ENCODE measurements around the gene RGN. TPM values are rescaled to one million over a fixed set of nuclear protein-coding genes. Genes with fewer than 3 reads are reported as not detected.
A peak's percentile ranks its signal among the peaks of the same experiment; 100 is the strongest.
"Not testable (repeated sequence)": the region's sequence is repeated elsewhere in the genome, so short reads cannot be mapped to it uniquely, and the experiment has no call there.

Gene RGN
- total and polyA plus RNA-seq, 5 donors from 2014 or later, result not detected

DNA sequence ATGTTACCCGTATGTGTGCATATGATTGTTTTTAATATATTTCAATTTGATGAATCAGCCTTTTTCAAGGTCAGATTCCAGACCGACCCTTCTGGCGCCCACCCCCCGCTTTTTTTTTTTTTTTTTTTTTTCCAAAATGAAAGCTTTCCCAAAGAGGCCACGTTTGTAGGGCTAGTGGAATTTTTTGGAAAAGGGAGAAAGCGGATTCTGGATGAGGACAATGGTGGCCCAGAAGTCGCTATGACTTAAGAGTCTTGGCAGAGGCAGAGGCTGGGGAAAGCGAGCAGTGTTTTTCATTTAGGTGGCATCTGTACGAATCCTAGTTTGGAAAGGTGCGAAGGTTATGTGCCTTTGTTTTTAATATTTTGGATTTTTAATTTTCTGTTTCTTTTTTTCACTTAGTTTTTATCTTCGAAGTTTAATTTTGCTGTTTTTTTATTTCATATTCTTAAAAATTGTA is 51.7 kb downstream of the RGN start:
- ATAC-seq (ENCODE audit: low read depth in 2 of 2), result no peak
- peaks cover 4 to 11% (median 5%) of the 10 kb centered on the region in 4 donors for H3K4me1 Mint-ChIP-seq
- H3K9me3 Mint-ChIP-seq, result no peaks in the 10 kb centered on the region
- peak overlapping the region; percentile 97 to 98 (median 98) for H3K4me3 Mint-ChIP-seq
- DNase-seq, result no peak
- H3K36me3 ChIP-seq (ENCODE audit: control insufficient read depth, insufficient read depth, low read length), result no peaks in the 10 kb centered on the region
- peak overlapping the region in 2 of 3 donors; percentile 92 to 95 for H3K27ac Mint-ChIP-seq
- H3K4me3 ChIP-seq (ENCODE audit: low read depth, low read length), result peak overlapping the region; percentile 84
- peak overlapping the region; percentile 74 for H3K27ac ChIP-seq (ENCODE audit: insufficient read depth, low read length, poor library complexity, severe bottlenecking)
- no peaks in the 10 kb centered on the region for H3K4me1 ChIP-seq (ENCODE audit: control insufficient read depth, insufficient read depth, low read length, poor library complexity, severe bottlenecking)
- H3K36me3 Mint-ChIP-seq, result no peaks in the 10 kb centered on the region
- no peaks in the 10 kb centered on the region for H3K27me3 ChIP-seq (ENCODE audit: control insufficient read depth, insufficient read depth, low read length)
- H3K9me3 ChIP-seq (ENCODE audit: control insufficient read depth in 2 of 2, low read length in 2 of 2), result no peaks in the 10 kb centered on the region
- no peaks in the 10 kb centered on the region for H3K27me3 Mint-ChIP-seq

DNA sequence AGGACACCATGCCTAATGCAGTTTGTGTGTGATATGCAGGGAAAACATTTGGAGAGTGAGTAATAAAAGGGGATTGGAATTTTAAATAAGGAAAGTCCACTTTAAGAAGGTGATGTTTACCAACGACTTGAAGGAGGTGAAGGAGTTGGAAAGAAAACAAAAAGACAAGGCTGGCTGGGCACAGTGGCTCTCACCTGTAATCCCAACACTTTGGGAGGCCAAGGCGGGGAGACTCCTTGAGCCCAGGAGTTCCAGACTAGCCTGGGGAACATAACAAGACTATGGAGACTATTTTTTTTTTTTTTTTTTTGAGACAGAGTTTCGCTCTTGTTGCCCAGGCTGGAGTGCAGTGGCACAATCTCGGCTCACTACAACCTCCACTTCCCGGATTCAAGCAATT is 55.2 kb downstream of the RGN start:
- no peak for DNase-seq
- H3K4me1 ChIP-seq (ENCODE audit: control insufficient read depth, insufficient read depth, low read length, poor library complexity, severe bottlenecking), result no peaks in the 10 kb centered on the region
- peaks cover 0 to 2% (median 0%) of the 10 kb centered on the region in 7 donors for H3K9me3 Mint-ChIP-seq

DNA sequence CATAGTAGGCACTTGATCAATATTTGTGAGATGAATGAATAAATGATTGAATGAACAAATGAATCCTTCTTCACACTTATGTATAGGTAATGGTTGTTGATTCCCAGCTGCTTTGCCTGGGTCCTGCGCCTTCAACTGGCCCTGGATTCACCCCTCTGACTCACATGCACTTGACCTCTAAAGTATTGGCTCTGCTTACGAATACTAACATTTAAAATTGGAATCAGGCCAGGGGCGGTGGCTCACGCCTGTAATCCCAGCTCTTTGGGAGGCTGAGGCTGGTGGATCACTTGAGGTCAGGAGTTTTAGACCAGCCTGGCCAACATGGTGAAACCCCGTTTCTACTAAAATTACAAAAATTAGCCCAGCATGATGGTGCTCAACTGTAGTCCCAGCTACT is 57.4 kb downstream of the RGN start:
- peak overlapping the region in 1 of 3 donors; percentile 79 for H3K27ac Mint-ChIP-seq
- H3K4me3 ChIP-seq (ENCODE audit: low read depth, low read length); H3K9me3 Mint-ChIP-seq; H3K4me1 ChIP-seq (ENCODE audit: control insufficient read depth, insufficient read depth, low read length, poor library complexity, severe bottlenecking); H3K9me3 ChIP-seq (ENCODE audit: control insufficient read depth in 2 of 2, low read length in 2 of 2); H3K27ac ChIP-seq (ENCODE audit: insufficient read depth, low read length, poor library complexity, severe bottlenecking); H3K36me3 Mint-ChIP-seq; H3K4me3 Mint-ChIP-seq; H3K4me1 Mint-ChIP-seq; DNase-seq; H3K27me3 ChIP-seq (ENCODE audit: control insufficient read depth, insufficient read depth, low read length); H3K36me3 ChIP-seq (ENCODE audit: control insufficient read depth, insufficient read depth, low read length); ATAC-seq (ENCODE audit: low read depth in 2 of 2); H3K27me3 Mint-ChIP-seq: not testable (repeated sequence)

More for the DNA sequence above, 55.2 kb downstream of the RGN start:
- H3K4me1 Mint-ChIP-seq, result peaks cover 4 to 11% (median 5%) of the 10 kb centered on the region in 4 donors
- Histone ChIP-seq H3K36me3 (ENCODE audit: control insufficient read depth, insufficient read depth, low read length) (no peaks in the 10 kb centered on the region), H3K4me3 (ENCODE audit: low read depth, low read length) (no peak overlapping the region), H3K9me3 (ENCODE audit: control insufficient read depth in 2 of 2, low read length in 2 of 2) (no peaks in the 10 kb centered on the region), H3K27ac (ENCODE audit: insufficient read depth, low read length, poor library complexity, severe bottlenecking) (no peak overlapping the region), H3K27me3 (ENCODE audit: control insufficient read depth, insufficient read depth, low read length) (no peaks in the 10 kb centered on the region)
- ATAC-seq (ENCODE audit: low read depth in 2 of 2), result no peak
- H3K27ac Mint-ChIP-seq, result peak overlapping the region in 1 of 3 donors; percentile 14
- peak overlapping the region in 1 of 4 donors; percentile 27 for H3K4me3 Mint-ChIP-seq
- no peaks in the 10 kb centered on the region for H3K36me3 Mint-ChIP-seq
- H3K27me3 Mint-ChIP-seq, result no peaks in the 10 kb centered on the region

DNA sequence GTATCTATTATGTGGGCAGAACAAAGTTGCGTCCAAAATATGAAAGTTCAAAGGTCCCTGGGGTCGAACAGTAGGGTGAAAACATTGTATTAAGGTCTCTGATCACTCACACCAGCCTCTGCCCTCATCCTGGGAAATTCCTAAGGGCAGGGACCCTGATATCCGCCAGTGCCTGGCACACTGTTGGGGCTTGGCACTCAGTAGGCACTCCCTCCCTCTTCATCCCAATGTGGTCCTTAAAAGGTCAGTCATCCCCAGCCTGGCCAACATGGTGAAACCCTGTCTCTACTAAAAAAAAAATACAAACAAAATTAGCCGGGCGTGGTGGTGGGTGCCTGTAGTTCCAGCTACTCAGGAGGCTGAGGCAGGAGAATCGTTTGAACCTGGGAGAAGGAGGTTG is 59.9 kb downstream of the RGN start:
- no peak for ATAC-seq (ENCODE audit: low read depth in 2 of 2)
- no peak for DNase-seq
- H3K27me3 ChIP-seq (ENCODE audit: control insufficient read depth, insufficient read depth, low read length), result no peaks in the 10 kb centered on the region
- H3K4me3 ChIP-seq (ENCODE audit: low read depth, low read length), result no peak overlapping the region
- no peaks in the 10 kb centered on the region for H3K9me3 ChIP-seq (ENCODE audit: control insufficient read depth in 2 of 2, low read length in 2 of 2)
- Mint-ChIP-seq H3K27me3 (no peaks in the 10 kb centered on the region), H3K9me3 (peaks cover 0 to 2% (median 0%) of the 10 kb centered on the region in 7 donors), H3K27ac (no peak overlapping the region), H3K4me1 (peaks cover 3 to 10% (median 6%) of the 10 kb centered on the region in 4 donors), H3K36me3 (peaks cover 17% of the 10 kb centered on the region), H3K4me3 (no peak overlapping the region)
- peaks cover 7% of the 10 kb centered on the region for H3K36me3 ChIP-seq (ENCODE audit: control insufficient read depth, insufficient read depth, low read length)
- no peaks in the 10 kb centered on the region for H3K4me1 ChIP-seq (ENCODE audit: control insufficient read depth, insufficient read depth, low read length, poor library complexity, severe bottlenecking)
- no peak overlapping the region for H3K27ac ChIP-seq (ENCODE audit: insufficient read depth, low read length, poor library complexity, severe bottlenecking)

Other genes with a start within 250 kb of the RGN start
- gene RP2, start 241.4 kb upstream of the RGN start, total RNA-seq, result 7.2 TPM
- gene RP2, start 241.4 kb upstream of the RGN start, polyA plus RNA-seq, result 1 to 10 TPM; 3.6 to 5.6 (median 5.0) TPM
- 0.44 TPM for gene JADE3, start 166.0 kb upstream of the RGN start, total RNA-seq
- not detected for gene JADE3, start 166.0 kb upstream of the RGN start, polyA plus RNA-seq
- gene NDUFB11, start 66.3 kb downstream of the RGN start, total RNA-seq, result 50.3 TPM
- gene NDUFB11, start 66.3 kb downstream of the RGN start, polyA plus RNA-seq, result 100 to 1,000 TPM; 164 to 190 (median 179) TPM
- gene RBM10, start 66.8 kb downstream of the RGN start, total RNA-seq, result 37.6 TPM
- gene RBM10, start 66.8 kb downstream of the RGN start, polyA plus RNA-seq, result 10 to 100 TPM; 17.9 to 22.6 (median 22.0) TPM
- 173 TPM for gene UBA1, start 115.4 kb downstream of the RGN start, total RNA-seq
- gene UBA1, start 115.4 kb downstream of the RGN start, polyA plus RNA-seq, result 100 to 1,000 TPM; 163 to 210 (median 175) TPM
- 186 TPM for gene CDK16, start 140.2 kb downstream of the RGN start, total RNA-seq
- 10 to 100 TPM in 1 of 4 donors, 1 to 10 TPM in 3; 3.9 to 10.7 (median 7.2) TPM for gene CDK16, start 140.2 kb downstream of the RGN start, polyA plus RNA-seq
- 97.3 TPM for gene USP11, start 154.6 kb downstream of the RGN start, total RNA-seq
- gene USP11, start 154.6 kb downstream of the RGN start, polyA plus RNA-seq, result 10 to 100 TPM; 46.0 to 69.2 (median 56.3) TPM